Neural progenitor cell (in vitro differentiated cells): Measurements from ENCODE around the gene GSE1.

Source experiments
- CTCF ChIP-seq: fragments of 200-600 bp; sonication (generic); IDR thresholded peaks from 2 replicates; pipeline ENCODE4 v1.5.1; 2017; ENCODE audit warnings: antibody characterized with exemption, mild to moderate bottlenecking
- EZH2phosphoT487 ChIP-seq: fragments of 200-600 bp; sonication (generic); IDR thresholded peaks from 2 replicates; pipeline ENCODE4 v1.6.1; 2017; ENCODE audit warnings: antibody characterized with exemption

- TF ChIP-seq CTCF (no peak), EZH2phosphoT487 (no peak)
Observed at GRCh38 chr16:85565801-85566526, 47.2 kb upstream of the GSE1 start.
